IMR-90 (cell line): ENCODE measurements around the gene CRIM1. TPM values are rescaled to one million over a fixed set of nuclear protein-coding genes. Genes with fewer than 3 reads are reported as not detected.
A peak's percentile ranks its signal among the peaks of the same experiment; 100 is the strongest.

ENCODE experiments used
- ATAC-seq: fragments of 200-7000 bp; cut with Tn5 transposase; 2 replicates; pipeline ENCODE4 v1.9.1; 2020; ENCODE audit warnings: low read depth, mild to moderate bottlenecking, moderate library complexity
- BruUV-seq: library from RNA; stranded (reverse); fragments of 400-500 nt; replicated peaks from 2 replicates; lab custom pipeline; 2021; lab: Mats Ljungman, UMichigan
- CTCF ChIA-PET: fragments of 300-600 bp; formaldehyde crosslinking; extraction: SDS; loops from one replicate; lab custom pipeline; 2021; ENCODE audit warnings: antibody characterized with exemption; lab: Yijun Ruan, JAX
- POLR2A ChIA-PET: fragments of 300-600 bp; sonication (Branson Sonifier 250); formaldehyde crosslinking; loops from one replicate; lab custom pipeline; 2022; ENCODE audit warnings: antibody characterized with exemption; ENCODE audit not compliant: unreplicated experiment; lab: Charles Lee
- DNase-seq: peaks from one replicate; pipeline ENCODE4 v3.0.0; 2013
- H2AFZ ChIP-seq: replicated peaks from 2 replicates; pipeline ENCODE3; 2013; ENCODE audit warnings: low read length, mild to moderate bottlenecking; ENCODE audit not compliant: poor library complexity
- H2AK5ac ChIP-seq: 2 replicates; pipeline ENCODE4 v1.6.1; 2013; ENCODE audit warnings: low read depth, low read length, inconsistent platforms
- H2AK9ac ChIP-seq: replicated peaks from 2 replicates; pipeline ENCODE3; 2013; ENCODE audit warnings: mild to moderate bottlenecking, low read depth, low read length, moderate library complexity; ENCODE audit not compliant: poor library complexity
- H2BK120ac ChIP-seq: 2 replicates; pipeline ENCODE4 v1.6.1; 2013; ENCODE audit warnings: low read depth, low read length, inconsistent platforms
- H2BK15ac ChIP-seq: 3 replicates; pipeline ENCODE4 v1.6.1; 2013; ENCODE audit warnings: low read depth, low read length, inconsistent platforms
- H2BK20ac ChIP-seq: 2 replicates; pipeline ENCODE4 v1.6.1; 2013; ENCODE audit warnings: low read depth, mild to moderate bottlenecking, inconsistent platforms, low read length, moderate library complexity
- H2BK5ac ChIP-seq: 2 replicates; pipeline ENCODE4 v1.6.1; 2013; ENCODE audit warnings: mild to moderate bottlenecking, low read depth, low read length, inconsistent platforms; ENCODE audit not compliant: poor library complexity, severe bottlenecking
- H3K14ac ChIP-seq: replicated peaks from 2 replicates; pipeline ENCODE4 v1.6.1; 2013; ENCODE audit warnings: low read depth, low read length, inconsistent platforms
- H3K18ac ChIP-seq: 2 replicates; pipeline ENCODE4 v1.6.1; 2013; ENCODE audit warnings: low read depth, low read length, control low read depth
- H3K23ac ChIP-seq: 2 replicates; pipeline ENCODE4 v1.6.1; 2013; ENCODE audit warnings: low read depth, low read length, inconsistent platforms
- H3K27ac ChIP-seq: 2 replicates; pipeline ENCODE4 v1.5.1; 2013; ENCODE audit warnings: mild to moderate bottlenecking, control low read depth, low read length; ENCODE audit not compliant: insufficient read depth
- H3K27me3 ChIP-seq: 2 replicates; pipeline ENCODE4 v1.6.1; 2013; ENCODE audit warnings: low read length; ENCODE audit not compliant: control insufficient read depth, insufficient read depth
- H3K36me3 ChIP-seq: 2 replicates; pipeline ENCODE4 v1.6.1; 2013; ENCODE audit warnings: low read length, mixed read lengths; ENCODE audit not compliant: control insufficient read depth, insufficient read depth
- H3K4ac ChIP-seq: 2 replicates; pipeline ENCODE4 v1.6.1; 2013; ENCODE audit warnings: low read depth, low read length, inconsistent platforms
- H3K4me1 ChIP-seq: 2 replicates; pipeline ENCODE4 v1.6.1; 2013; ENCODE audit warnings: low read length, mixed read lengths; ENCODE audit not compliant: control insufficient read depth, insufficient read depth
- H3K4me2 ChIP-seq: 2 replicates; pipeline ENCODE4 v1.6.1; 2013; ENCODE audit warnings: low read depth, mild to moderate bottlenecking, control low read depth, low read length, moderate library complexity
- H3K4me3 ChIP-seq: 2 replicates; pipeline ENCODE4 v1.5.1; 2013; ENCODE audit warnings: low read depth, mild to moderate bottlenecking, control low read depth, low read length, moderate library complexity; ENCODE audit not compliant: insufficient read depth
- H3K56ac ChIP-seq: 2 replicates; pipeline ENCODE4 v1.6.1; 2013; ENCODE audit warnings: low read length, inconsistent platforms; ENCODE audit not compliant: insufficient read depth; ENCODE audit errors: extremely low read depth
- H3K79me1 ChIP-seq, 2 experiments: 2 replicates each; pipeline ENCODE4 v1.6.1; 2013; ENCODE audit warnings: low read length in 2 of 2, inconsistent platforms in 1 of 2, low read depth in 1 of 2
- H3K9ac ChIP-seq: 2 replicates; pipeline ENCODE4 v1.6.1; 2013; ENCODE audit warnings: low read depth, low read length, control low read depth
- H3K9me1 ChIP-seq: 2 replicates; pipeline ENCODE4 v1.6.1; 2013; ENCODE audit warnings: low read length, inconsistent platforms; ENCODE audit not compliant: insufficient read depth
- H3K9me3 ChIP-seq: 2 replicates; pipeline ENCODE4 v1.6.1; 2013; ENCODE audit warnings: low read length; ENCODE audit not compliant: control insufficient read depth, insufficient read depth
- H4K20me1 ChIP-seq: 2 replicates; pipeline ENCODE4 v1.6.1; 2013; ENCODE audit warnings: low read length, inconsistent platforms; ENCODE audit not compliant: insufficient read depth
- H4K5ac ChIP-seq: 2 replicates; pipeline ENCODE4 v1.6.1; 2013; ENCODE audit warnings: mild to moderate bottlenecking, low read depth, low read length, control low read depth
- H4K8ac ChIP-seq, 2 experiments: 2 replicates each; pipeline ENCODE4 v1.6.1; 2013; ENCODE audit warnings: low read depth in 2 of 2, low read length in 2 of 2, control low read depth in 1 of 2, inconsistent platforms in 1 of 2
- H4K91ac ChIP-seq: 2 replicates; pipeline ENCODE4 v1.6.1; 2013; ENCODE audit warnings: low read depth, low read length, inconsistent platforms; ENCODE audit not compliant: insufficient read depth
- BHLHE40 ChIP-seq: fragments of 150-350 bp; IDR thresholded peaks from 2 replicates; pipeline ENCODE4 v1.6.1; 2016; ENCODE audit warnings: mild to moderate bottlenecking, low read depth, low read length
- ELK1 ChIP-seq: fragments of 150-350 bp; IDR thresholded peaks from 2 replicates; pipeline ENCODE4 v1.6.1; 2016; ENCODE audit warnings: low read depth, mild to moderate bottlenecking, low read length, moderate library complexity, borderline replicate concordance
- FOS ChIP-seq: fragments of 150-350 bp; IDR thresholded peaks from 2 replicates; pipeline ENCODE4 v1.6.1; 2016; ENCODE audit warnings: low read depth, low read length
- MAZ ChIP-seq: IDR thresholded peaks from 2 replicates; pipeline ENCODE4 v1.6.1; 2012; ENCODE audit warnings: low read depth, mild to moderate bottlenecking, low read length, improper control_type of control experiment, moderate library complexity, borderline replicate concordance
- NFE2L2 ChIP-seq: fragments of 150-350 bp; IDR thresholded peaks from 2 replicates; pipeline ENCODE4 v1.6.1; 2016; ENCODE audit warnings: low read depth, mild to moderate bottlenecking, low read length
- SMC3 ChIP-seq: fragments of 150-350 bp; IDR thresholded peaks from 2 replicates; pipeline ENCODE4 v1.6.1; 2016; ENCODE audit warnings: low read depth, mild to moderate bottlenecking, antibody characterized with exemption, low read length, moderate library complexity
- WGBS, 2 experiments: methylation state at CpG; one replicate each; pipeline versions ENCODE4 v1.1.5 to v1.1.7; 2013; ENCODE audit warnings: missing lambda C conversion rate in 2 of 2; ENCODE audit not compliant: insufficient read length in 1 of 2; ENCODE audit errors: extremely low coverage in 2 of 2; 5-methylcytosine and 5-hydroxymethylcytosine counted together
- dilution Hi-C: fragments of 300-500 bp; cut with HindIII; formaldehyde crosslinking; loops from one replicate; pipeline ENCODE4 v1.14.3; 2018; ENCODE audit warnings: low sequenced_read_pairs; ENCODE audit not compliant: unreplicated experiment
- in situ Hi-C: fragments of 300-500 bp; cut with MboI; formaldehyde crosslinking; loops from 3 replicates; pipeline ENCODE4 v1.14.3; 2019; ENCODE audit warnings: low sequenced_read_pairs, inconsistent platforms, mixed read lengths
- intact Hi-C: fragments of 100-400 bp; cut with micrococcal nuclease; formaldehyde crosslinking; loops from 2 replicates; pipeline ENCODE4 v1.10.0; 2022
- polyA plus RNA-seq, 3 experiments: library from polyadenylated mRNA; depleted of rRNA; stranded (reverse); fragments of >200 nt; gene quantifications; 2 replicates each; pipeline ENCODE4 v1.2.3, GENCODE V29; 2012; ENCODE audit warnings: low replicate concordance in 1 of 3
- total RNA-seq: library from RNA; depleted of rRNA; stranded (reverse); fragments of >200 nt; gene quantifications from 2 replicates; pipeline ENCODE4 v1.2.3, GENCODE V29; 2012

The CRIM1 gene
- total and polyA plus RNA-seq, 2 of the 4 experiments (the other 2 are of a cell fraction): 285 to 490 TPM

GRCh38 chr2:36366491-36367120 is 11.0 kb downstream of the CRIM1 start:
- H2AK9ac ChIP-seq: no peak overlapping the region
- peak overlapping the region; percentile 60; the same call in 2 of the 3 replicates for H2BK15ac ChIP-seq
- H2BK20ac ChIP-seq: no peak overlapping the region
- H4K8ac ChIP-seq: peak overlapping the region in 1 of 2 experiments; percentile 52; a peak in 2 of 4 replicates
- H3K27ac ChIP-seq: peak overlapping the region; percentile 32; the same call in 1 of the 2 replicates
- peak overlapping the region; percentile 86; the same call in 1 of the 2 replicates for H3K18ac ChIP-seq
- no peaks in the 10 kb centered on the region for H3K27me3 ChIP-seq
- CTCF ChIA-PET: interaction anchor here (0.5 kb wide), 1 partner anchor 24 kb away, joined by 3 read pairs; no protein-coding TSS in a partner anchor
- 0 out of 2 replicates have a peak overlapping the region, but pooled peaks have one; percentile 33 for H4K91ac ChIP-seq
- peak overlapping the region; percentile 75 for H3K4ac ChIP-seq
- TF ChIP-seq FOS (no peak), NFE2L2 (no peak), ELK1 (no peak), MAZ (no peak), BHLHE40 (no peak), SMC3 (no peak)
- H3K9me1 ChIP-seq: peaks cover 24% of the 10 kb centered on the region
- H4K5ac ChIP-seq: peak overlapping the region; percentile 26; the same call in 1 of the 2 replicates
- peaks cover 9% of the 10 kb centered on the region for H3K36me3 ChIP-seq
- peak overlapping the region; percentile 84 for H3K23ac ChIP-seq
- H3K4me2 ChIP-seq: peak overlapping the region; percentile 81
- 0 out of 2 replicates have a peak overlapping the region, but pooled peaks have one; percentile 10 for H3K56ac ChIP-seq
- in situ Hi-C loops (no loop called here), intact Hi-C loops (no loop called here), dilution Hi-C loops (no loop called here)
- H2AFZ ChIP-seq: no peak overlapping the region
- no peak overlapping the region; the same call in 1 of the 2 replicates for H3K9ac ChIP-seq
- H3K14ac ChIP-seq: peak overlapping the region; percentile 84; the same call in 1 of the 2 replicates
- DNase-seq (no peak), ATAC-seq (no peak)
- peak overlapping the region; percentile 48; the same call in 1 of the 2 replicates for H2AK5ac ChIP-seq
- no peaks in the 10 kb centered on the region for H3K9me3 ChIP-seq
- 57% methylated on average over 1 of the region's 3 CpGs; no CpG with 5 or more reads in 1 of the 2 experiments for WGBS, 2 experiments
- peak overlapping the region; percentile 83 for H2BK5ac ChIP-seq
- H4K20me1 ChIP-seq: peaks cover 89% of the 10 kb centered on the region
- no TSS peak for BruUV-seq
- peaks cover 48% of the 10 kb centered on the region for H3K4me1 ChIP-seq
- POLR2A ChIA-PET: interaction anchor here (0.5 kb wide), 1 partner anchor 710 kb away, joined by 5 read pairs; no protein-coding TSS in a partner anchor
- peak overlapping the region; percentile 55 for H2BK120ac ChIP-seq
- H3K4me3 ChIP-seq: no peak overlapping the region
- peaks cover 0 to 33% of the 10 kb centered on the region in 2 experiments; a peak in 2 of 4 replicates for H3K79me1 ChIP-seq
